Measurements from ENCODE around the gene CDHR1.
"Not testable (repeated sequence)": the region's sequence is repeated elsewhere in the genome, so short reads cannot be mapped to it uniquely, and the experiment has no call there.

Gene CDHR1

GRCh38 chr10:84163996-84164395 is 30.3 kb upstream of the CDHR1 start:
- Histone ChIP-seq H3K9ac (ENCODE audit: low read length) (no peak overlapping the region), H3K27me3 (ENCODE audit: low read depth, low read length) (no peaks in the 10 kb centered on the region), H3K4me3 (ENCODE audit: low read length) (no peak overlapping the region), H4K20me1 (ENCODE audit: insufficient read depth, low read length) (peaks cover 58% of the 10 kb centered on the region), H2AFZ (ENCODE audit: low read depth, low read length) (no peak overlapping the region), H3K36me3 (replicated peaks; ENCODE audit: low read depth, low read length) (peaks cover 36% of the 10 kb centered on the region), H3K9me3 (ENCODE audit: insufficient read depth, low read length) (no peaks in the 10 kb centered on the region), H3K27ac (ENCODE audit: low read length) (peak overlapping the region; percentile 10), H3K4me2 (ENCODE audit: low read length) (peak overlapping the region; percentile 12; the same call in 1 of the 2 replicates), H3K79me2 (ENCODE audit: low read length) (peaks cover 98% of the 10 kb centered on the region), H3K4me1 (ENCODE audit: low read length) (peaks cover 54% of the 10 kb centered on the region)
- no peak for TF ChIP-seq CTCF (IDR thresholded peaks at IDR 0.05; ENCODE audit: low read depth, low read length)
- no peak for TF ChIP-seq EZH2phosphoT487 (IDR thresholded peaks at IDR 0.05; ENCODE audit: low read depth)

DNA sequence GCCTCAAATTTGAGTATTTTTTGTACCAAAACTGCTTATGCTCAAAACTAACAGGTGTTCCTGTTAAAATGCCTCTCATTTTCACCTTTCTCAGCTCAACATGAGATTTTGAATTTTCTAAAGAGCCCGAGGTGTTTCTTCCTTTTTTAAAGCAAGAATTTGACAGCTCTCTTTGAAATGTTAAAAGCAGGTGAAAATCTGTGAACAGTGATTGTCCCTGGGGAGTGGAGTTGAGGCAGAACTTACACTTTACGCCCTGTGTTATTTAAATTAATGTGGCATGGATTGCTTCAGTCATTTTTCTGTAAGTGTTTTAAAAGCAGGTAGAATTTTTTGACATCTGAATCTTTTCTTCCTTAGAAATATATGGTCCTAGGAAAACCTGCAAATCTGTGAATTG is 29.9 kb upstream of the CDHR1 start:
- no peaks in the 10 kb centered on the region for H3K27me3 ChIP-seq (ENCODE audit: low read depth, low read length)
- no peak for TF ChIP-seq CTCF (IDR thresholded peaks at IDR 0.05; ENCODE audit: low read depth, low read length)
- TF ChIP-seq EZH2phosphoT487 (IDR thresholded peaks at IDR 0.05; ENCODE audit: low read depth) = no peak
- H3K27ac ChIP-seq (ENCODE audit: low read length) = peak overlapping the region; percentile 10
- H3K9ac ChIP-seq (ENCODE audit: low read length) = no peak overlapping the region
- H3K79me2 ChIP-seq (ENCODE audit: low read length) = peaks cover 98% of the 10 kb centered on the region
- H3K4me1 ChIP-seq (ENCODE audit: low read length) = peaks cover 55% of the 10 kb centered on the region
- H3K36me3 ChIP-seq (replicated peaks; ENCODE audit: low read depth, low read length) = peaks cover 36% of the 10 kb centered on the region
- peak overlapping the region; percentile 39; the same call in 1 of the 2 replicates for H3K4me2 ChIP-seq (ENCODE audit: low read length)
- no peaks in the 10 kb centered on the region for H3K9me3 ChIP-seq (ENCODE audit: insufficient read depth, low read length)
- no peak overlapping the region for H2AFZ ChIP-seq (ENCODE audit: low read depth, low read length)
- peaks cover 58% of the 10 kb centered on the region for H4K20me1 ChIP-seq (ENCODE audit: insufficient read depth, low read length)
- no peak overlapping the region for H3K4me3 ChIP-seq (ENCODE audit: low read length)

DNA sequence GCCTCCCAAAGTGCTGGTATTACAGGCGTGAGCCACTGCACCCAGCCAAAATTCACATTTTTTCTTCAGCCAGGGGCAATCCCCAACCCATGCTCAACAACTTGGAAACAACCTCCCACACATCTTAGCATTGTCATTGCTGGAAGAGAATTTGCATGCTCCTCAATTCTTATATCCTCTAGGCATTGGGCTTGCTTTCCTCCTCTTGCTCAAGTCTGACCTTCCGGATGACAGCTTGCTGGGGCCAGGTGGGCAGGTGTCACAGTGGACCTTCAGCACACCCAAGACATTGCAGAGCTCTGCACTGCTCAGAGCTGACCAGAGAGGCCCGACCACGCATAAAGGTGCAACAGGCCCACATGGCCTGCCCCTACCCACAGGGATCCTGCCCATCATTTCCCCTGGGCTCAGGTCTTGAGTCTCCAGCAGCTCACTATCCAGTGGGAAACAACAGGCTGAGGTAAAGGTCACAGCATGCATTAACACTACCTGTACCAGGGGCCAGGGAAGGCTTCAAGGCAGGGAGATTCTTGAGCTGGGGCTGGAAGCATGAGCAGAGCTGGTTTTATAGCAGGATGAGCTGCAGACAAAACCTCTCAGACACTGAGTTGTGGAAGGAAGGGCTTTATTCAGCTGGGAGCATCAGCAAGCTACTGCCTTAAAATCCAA is 27.6 kb upstream of the CDHR1 start:
- TF ChIP-seq EZH2phosphoT487 (IDR thresholded peaks at IDR 0.05; ENCODE audit: low read depth) (no peak), CTCF (IDR thresholded peaks at IDR 0.05; ENCODE audit: low read depth, low read length) (no peak)
- peaks cover 99% of the 10 kb centered on the region for H3K79me2 ChIP-seq (ENCODE audit: low read length)
- H4K20me1 ChIP-seq (ENCODE audit: insufficient read depth, low read length) = peaks cover 40% of the 10 kb centered on the region
- peaks cover 32% of the 10 kb centered on the region for H3K36me3 ChIP-seq (replicated peaks; ENCODE audit: low read depth, low read length)
- no peaks in the 10 kb centered on the region for H3K27me3 ChIP-seq (ENCODE audit: low read depth, low read length)
- H3K4me2 ChIP-seq (ENCODE audit: low read length) = peak overlapping the region; percentile 57
- H3K27ac ChIP-seq (ENCODE audit: low read length) = peak overlapping the region; percentile 98
- peak overlapping the region; percentile 7; the same call in 1 of the 2 replicates for H3K9ac ChIP-seq (ENCODE audit: low read length)
- no peaks in the 10 kb centered on the region for H3K9me3 ChIP-seq (ENCODE audit: insufficient read depth, low read length)
- peaks cover 55% of the 10 kb centered on the region for H3K4me1 ChIP-seq (ENCODE audit: low read length)
- peak overlapping the region; percentile 46 for H3K4me3 ChIP-seq (ENCODE audit: low read length)
- no peak overlapping the region for H2AFZ ChIP-seq (ENCODE audit: low read depth, low read length)

DNA sequence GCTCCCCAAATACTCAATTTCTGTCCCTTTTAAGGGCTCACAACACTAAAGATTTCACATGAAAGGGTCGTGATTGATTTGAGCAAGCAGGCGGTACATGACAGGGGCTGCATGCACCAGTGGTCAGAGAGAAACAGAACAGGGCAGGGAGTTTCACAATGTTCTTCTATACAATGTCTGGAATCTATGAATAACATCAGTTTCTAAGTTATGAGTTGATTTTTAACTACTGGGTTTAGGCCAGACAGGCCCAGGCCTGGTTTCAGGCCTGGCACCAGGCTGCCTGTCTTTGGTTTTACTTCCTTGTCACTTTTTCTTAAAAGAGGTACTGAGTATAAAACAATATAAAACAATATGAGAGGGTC is 27.1 kb upstream of the CDHR1 start:
- peak overlapping the region; percentile 98 for H3K27ac ChIP-seq (ENCODE audit: low read length)
- peaks cover 56% of the 10 kb centered on the region for H3K4me1 ChIP-seq (ENCODE audit: low read length)
- not testable (repeated sequence) for H2AFZ ChIP-seq (ENCODE audit: low read depth, low read length); H3K9me3 ChIP-seq (ENCODE audit: insufficient read depth, low read length); H3K27me3 ChIP-seq (ENCODE audit: low read depth, low read length)
- H3K79me2 ChIP-seq (ENCODE audit: low read length) = peaks cover 95% of the 10 kb centered on the region
- peaks cover 37% of the 10 kb centered on the region for H4K20me1 ChIP-seq (ENCODE audit: insufficient read depth, low read length)
- peak overlapping the region; percentile 82 for H3K4me3 ChIP-seq (ENCODE audit: low read length)
- H3K9ac ChIP-seq (ENCODE audit: low read length) = peak overlapping the region; percentile 7; the same call in 1 of the 2 replicates
- peaks cover 31% of the 10 kb centered on the region for H3K36me3 ChIP-seq (replicated peaks; ENCODE audit: low read depth, low read length)
- H3K4me2 ChIP-seq (ENCODE audit: low read length) = peak overlapping the region; percentile 67

DNA sequence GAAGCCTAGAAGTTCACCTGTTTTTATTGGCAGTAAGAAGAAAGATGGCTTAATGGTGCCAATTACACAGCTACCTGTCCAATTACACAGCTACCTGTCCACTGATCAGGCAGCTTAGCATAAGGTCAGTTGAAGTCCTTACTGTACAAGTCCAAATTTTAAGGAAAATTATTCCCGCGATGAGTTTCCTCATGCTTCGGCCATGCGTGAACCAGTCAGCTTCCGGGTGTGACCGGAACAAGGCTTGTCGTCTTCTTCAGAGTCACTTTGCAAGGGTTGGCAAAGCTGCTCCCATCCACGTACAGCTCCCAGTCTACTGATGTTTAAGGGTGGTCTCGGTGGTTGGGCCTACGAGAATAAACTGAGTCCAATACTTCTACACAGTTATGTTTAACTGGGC is 26.0 kb upstream of the CDHR1 start:
- peak overlapping the region; percentile 98 for H3K27ac ChIP-seq (ENCODE audit: low read length)
- H3K27me3 ChIP-seq (ENCODE audit: low read depth, low read length); H2AFZ ChIP-seq (ENCODE audit: low read depth, low read length); H3K9me3 ChIP-seq (ENCODE audit: insufficient read depth, low read length): not testable (repeated sequence)
- peak overlapping the region; percentile 82 for H3K4me3 ChIP-seq (ENCODE audit: low read length)
- peak overlapping the region; percentile 67 for H3K4me2 ChIP-seq (ENCODE audit: low read length)
- peaks cover 96% of the 10 kb centered on the region for H3K79me2 ChIP-seq (ENCODE audit: low read length)
- peaks cover 31% of the 10 kb centered on the region for H3K36me3 ChIP-seq (replicated peaks; ENCODE audit: low read depth, low read length)
- peak overlapping the region; percentile 99 for H3K9ac ChIP-seq (ENCODE audit: low read length)
- H4K20me1 ChIP-seq (ENCODE audit: insufficient read depth, low read length) = peaks cover 34% of the 10 kb centered on the region
- H3K4me1 ChIP-seq (ENCODE audit: low read length) = peaks cover 67% of the 10 kb centered on the region

DNA sequence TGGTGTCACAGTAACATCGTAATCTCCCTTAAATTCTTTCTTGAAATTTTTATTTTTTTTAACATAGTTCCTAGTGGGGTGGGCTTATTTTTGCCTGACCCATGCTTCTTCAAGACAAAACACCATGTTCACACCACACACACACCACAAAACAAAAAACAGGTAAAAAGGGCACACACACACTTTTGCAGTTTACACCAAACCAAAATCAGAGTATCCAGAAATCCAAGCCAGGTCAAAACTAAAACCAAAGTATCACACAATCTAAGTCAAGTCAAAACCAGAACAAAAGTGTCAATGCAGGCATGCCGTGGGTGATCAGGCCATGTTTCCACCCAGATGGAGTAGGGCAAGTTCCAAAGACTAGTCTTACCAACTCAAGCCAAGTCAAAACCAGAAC is 23.1 kb upstream of the CDHR1 start:
- Histone ChIP-seq H3K4me2 (ENCODE audit: low read length) (peak overlapping the region; percentile 67), H3K9ac (ENCODE audit: low read length) (peak overlapping the region; percentile 99), H3K27ac (ENCODE audit: low read length) (peak overlapping the region; percentile 98), H3K4me3 (ENCODE audit: low read length) (peak overlapping the region; percentile 82), H3K4me1 (ENCODE audit: low read length) (peaks cover 46% of the 10 kb centered on the region), H3K79me2 (ENCODE audit: low read length) (peaks cover 69% of the 10 kb centered on the region)
- not testable (repeated sequence) for H2AFZ ChIP-seq (ENCODE audit: low read depth, low read length); H4K20me1 ChIP-seq (ENCODE audit: insufficient read depth, low read length); H3K9me3 ChIP-seq (ENCODE audit: insufficient read depth, low read length); H3K36me3 ChIP-seq (replicated peaks; ENCODE audit: low read depth, low read length); H3K27me3 ChIP-seq (ENCODE audit: low read depth, low read length)

Data from OCI-LY3 (cell line).